GM12873 (cell line): Measurements from ENCODE around the gene LARGE1.

Source experiments
- TF ChIP-seq, protein P1 (sequence below): IDR thresholded peaks from 2 replicates; pipeline ENCODE4 v1.5.1; 2012; ENCODE audit warnings: low read depth, mild to moderate bottlenecking, moderate library complexity, low read length, control low read depth; ENCODE audit not compliant: insufficient read depth; ENCODE audit errors: missing control alignments

Gene LARGE1

DNA sequence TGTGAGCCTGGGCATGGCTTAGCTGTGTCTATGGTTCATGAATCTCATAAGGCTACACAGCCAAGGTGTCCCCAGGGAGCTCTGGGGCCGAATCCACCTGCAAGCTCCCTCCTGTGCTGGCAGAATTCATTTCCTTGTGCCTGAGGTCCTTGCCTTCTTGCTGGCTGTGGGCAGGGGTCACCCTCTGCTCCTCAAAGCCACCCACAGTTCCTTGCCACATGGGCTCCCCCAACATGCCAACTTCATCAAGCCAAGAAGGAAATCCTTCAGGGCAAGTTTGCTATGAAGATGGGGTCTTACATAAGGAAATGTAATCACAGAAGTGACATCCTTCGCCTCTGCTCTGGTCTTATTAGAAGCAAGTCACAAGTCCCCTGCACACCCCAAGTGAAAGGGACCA is 24.8 kb downstream of the LARGE1 start:
- TF ChIP-seq, protein P1, sequence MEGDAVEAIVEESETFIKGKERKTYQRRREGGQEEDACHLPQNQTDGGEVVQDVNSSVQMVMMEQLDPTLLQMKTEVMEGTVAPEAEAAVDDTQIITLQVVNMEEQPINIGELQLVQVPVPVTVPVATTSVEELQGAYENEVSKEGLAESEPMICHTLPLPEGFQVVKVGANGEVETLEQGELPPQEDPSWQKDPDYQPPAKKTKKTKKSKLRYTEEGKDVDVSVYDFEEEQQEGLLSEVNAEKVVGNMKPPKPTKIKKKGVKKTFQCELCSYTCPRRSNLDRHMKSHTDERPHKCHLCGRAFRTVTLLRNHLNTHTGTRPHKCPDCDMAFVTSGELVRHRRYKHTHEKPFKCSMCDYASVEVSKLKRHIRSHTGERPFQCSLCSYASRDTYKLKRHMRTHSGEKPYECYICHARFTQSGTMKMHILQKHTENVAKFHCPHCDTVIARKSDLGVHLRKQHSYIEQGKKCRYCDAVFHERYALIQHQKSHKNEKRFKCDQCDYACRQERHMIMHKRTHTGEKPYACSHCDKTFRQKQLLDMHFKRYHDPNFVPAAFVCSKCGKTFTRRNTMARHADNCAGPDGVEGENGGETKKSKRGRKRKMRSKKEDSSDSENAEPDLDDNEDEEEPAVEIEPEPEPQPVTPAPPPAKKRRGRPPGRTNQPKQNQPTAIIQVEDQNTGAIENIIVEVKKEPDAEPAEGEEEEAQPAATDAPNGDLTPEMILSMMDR, result no peak

DNA sequence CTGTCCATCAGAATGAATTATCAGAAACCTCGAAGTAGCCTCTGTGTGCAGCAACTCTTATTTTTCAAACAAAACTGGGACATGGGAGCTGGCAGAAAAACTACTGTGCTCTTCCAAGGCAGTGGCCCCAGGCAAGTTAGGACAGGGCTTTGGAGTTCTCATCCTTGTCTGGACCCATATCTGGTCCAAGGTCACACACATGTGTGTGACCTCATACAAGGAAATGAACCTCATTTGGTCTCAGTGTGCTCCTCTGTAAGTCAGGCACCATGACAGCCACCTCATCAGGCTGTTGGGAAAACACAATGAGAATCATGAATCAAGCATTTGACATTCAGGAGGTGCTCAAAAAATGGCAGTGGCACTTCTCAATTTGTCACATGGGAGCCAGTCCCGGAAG is 25.8 kb downstream of the LARGE1 start:
- TF ChIP-seq, protein P1, result no peak

DNA sequence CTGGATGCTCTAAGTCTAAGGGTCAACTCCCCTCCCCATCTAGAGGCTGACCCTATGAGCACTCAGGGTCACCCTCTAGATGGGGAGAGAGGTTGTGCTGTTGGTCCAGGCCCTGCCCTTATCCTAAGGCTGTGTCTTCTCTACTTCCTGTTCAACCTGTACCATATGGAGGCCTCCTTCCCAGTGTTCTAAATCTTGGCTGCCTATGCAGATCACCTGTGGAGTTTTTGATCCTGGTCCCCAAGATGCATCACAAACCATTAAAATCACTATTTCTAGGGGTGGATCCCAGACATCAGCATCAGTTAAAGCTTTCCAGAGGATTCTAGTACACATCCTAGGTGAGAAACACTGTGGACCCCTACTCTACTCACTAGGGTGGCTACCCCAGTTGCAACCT is 26.2 kb downstream of the LARGE1 start:
- TF ChIP-seq, protein P1, result no peak

DNA sequence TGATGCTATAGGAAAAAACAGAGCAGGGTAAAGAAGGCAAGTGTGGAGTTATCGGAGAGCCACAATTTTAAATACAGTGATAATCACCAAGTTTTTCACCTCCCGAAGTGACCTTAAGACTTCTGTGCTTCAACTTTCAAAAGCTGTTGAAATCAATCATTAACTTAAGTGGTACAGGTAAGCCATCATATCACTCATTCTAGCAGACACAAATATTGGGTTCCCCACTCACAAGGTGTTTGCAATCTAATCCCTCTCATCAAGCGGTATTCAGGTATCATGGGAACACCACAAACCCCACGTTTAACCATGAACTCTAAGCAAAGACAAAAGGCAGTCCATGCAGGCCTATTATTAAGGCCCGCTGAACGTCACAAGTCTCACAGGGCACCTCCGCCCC is 26.8 kb downstream of the LARGE1 start:
- TF ChIP-seq, protein P1, result no peak

DNA sequence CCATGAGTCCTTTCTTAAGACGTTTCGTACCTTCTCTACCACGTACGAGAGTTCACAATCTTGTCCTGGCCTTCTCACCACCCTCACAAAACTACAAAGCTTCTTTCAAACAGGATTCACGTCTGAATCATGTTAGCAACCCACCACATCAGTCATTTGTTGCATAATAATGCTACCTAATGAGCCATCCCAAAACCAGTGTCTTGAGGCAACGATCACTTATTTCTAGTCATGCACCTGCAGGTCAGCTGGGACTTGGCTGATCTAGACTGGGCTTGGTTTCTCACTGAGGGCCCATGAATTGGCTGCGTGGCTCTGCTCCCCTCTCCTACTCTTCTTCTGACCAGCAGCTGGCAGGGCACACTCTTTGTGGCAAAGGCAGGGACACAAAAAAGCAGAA is 28.3 kb downstream of the LARGE1 start:
- TF ChIP-seq, protein P1, result no peak

DNA sequence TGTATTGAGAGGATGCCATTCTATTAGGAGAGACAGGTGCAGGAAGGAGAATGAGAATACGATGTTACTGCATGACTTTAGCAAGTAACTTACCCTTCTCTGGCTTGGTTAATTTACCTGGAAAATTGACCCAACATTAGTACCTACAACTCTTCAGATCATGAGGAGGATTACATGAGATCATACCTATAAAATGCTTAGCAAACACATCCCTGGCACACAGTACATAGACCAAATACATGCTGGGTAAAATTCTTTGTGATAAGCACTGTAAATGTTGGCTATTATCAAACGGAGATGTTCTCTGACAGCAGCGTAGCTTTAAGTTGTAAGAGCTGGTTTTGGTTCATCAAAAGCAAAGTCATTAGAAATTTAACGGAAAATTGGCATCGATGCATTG is 28.8 kb downstream of the LARGE1 start:
- TF ChIP-seq, protein P1, result no peak

DNA sequence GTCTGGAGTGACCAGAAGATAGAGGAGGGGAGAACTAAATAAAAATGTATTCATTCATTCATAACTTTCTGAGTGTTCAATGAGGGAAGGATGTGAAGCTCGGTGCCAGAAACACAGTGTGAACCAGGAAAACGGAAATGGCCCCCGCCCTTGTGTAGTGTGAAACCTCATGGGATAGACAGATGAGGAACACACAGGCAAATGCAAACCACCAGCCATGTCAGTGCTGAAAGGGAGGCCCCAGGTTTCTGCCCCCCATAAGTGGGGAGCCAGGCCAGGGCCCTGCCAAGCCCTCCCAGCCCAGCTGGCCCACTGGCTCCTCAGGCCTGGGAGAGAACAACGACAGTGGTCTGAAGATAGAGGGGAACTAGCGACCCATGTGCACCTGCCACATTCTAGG is 30.5 kb downstream of the LARGE1 start:
- TF ChIP-seq, protein P1, result no peak
